Mammary epithelial cell (primary cell): Measurements from ENCODE around the gene C3orf20.

Experiments used
- EZH2 ChIP-seq: IDR thresholded peaks from 2 replicates; pipeline ENCODE4 v1.6.1; 2012; ENCODE audit warnings: low read length, inconsistent platforms, borderline replicate concordance
- TF ChIP-seq, protein P1 (sequence below), 2 donors: IDR thresholded peaks in 1 of 2; conservative IDR thresholded peaks in 1 of 2; 2 replicates each; pipeline ENCODE4 v1.5.1; 2011 to 2012; ENCODE audit warnings: inconsistent platforms in 2 of 2, low read length in 2 of 2, mild to moderate bottlenecking in 2 of 2, control low read depth in 1 of 2, low read depth in 1 of 2; ENCODE audit not compliant: insufficient read depth in 1 of 2; ENCODE audit errors: extremely low read depth in 1 of 2

DNA sequence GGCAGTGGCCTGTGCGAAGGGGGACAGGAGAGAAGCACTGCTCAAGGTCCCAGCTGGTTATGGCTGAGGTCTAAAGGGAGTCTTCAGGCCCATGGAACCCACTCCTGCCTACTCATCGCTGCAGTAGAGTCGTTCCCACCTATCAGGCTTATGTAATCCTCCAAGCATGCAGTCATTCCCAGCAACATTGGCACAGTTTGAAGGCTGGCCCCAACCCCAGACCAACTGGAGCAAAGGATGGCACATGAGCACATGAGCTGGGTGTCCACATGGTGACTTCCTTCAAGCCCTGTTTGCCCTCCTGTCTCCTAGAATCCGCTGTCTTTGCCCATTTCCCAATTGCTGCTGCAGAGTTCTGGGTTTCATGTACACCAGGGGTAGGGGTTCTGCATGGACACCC lies 83.4 kb downstream of the C3orf20 start:
- TF ChIP-seq, protein P1, sequence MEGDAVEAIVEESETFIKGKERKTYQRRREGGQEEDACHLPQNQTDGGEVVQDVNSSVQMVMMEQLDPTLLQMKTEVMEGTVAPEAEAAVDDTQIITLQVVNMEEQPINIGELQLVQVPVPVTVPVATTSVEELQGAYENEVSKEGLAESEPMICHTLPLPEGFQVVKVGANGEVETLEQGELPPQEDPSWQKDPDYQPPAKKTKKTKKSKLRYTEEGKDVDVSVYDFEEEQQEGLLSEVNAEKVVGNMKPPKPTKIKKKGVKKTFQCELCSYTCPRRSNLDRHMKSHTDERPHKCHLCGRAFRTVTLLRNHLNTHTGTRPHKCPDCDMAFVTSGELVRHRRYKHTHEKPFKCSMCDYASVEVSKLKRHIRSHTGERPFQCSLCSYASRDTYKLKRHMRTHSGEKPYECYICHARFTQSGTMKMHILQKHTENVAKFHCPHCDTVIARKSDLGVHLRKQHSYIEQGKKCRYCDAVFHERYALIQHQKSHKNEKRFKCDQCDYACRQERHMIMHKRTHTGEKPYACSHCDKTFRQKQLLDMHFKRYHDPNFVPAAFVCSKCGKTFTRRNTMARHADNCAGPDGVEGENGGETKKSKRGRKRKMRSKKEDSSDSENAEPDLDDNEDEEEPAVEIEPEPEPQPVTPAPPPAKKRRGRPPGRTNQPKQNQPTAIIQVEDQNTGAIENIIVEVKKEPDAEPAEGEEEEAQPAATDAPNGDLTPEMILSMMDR (conservative IDR thresholded peaks at IDR 0.05 in 1 of 2, IDR thresholded peaks at IDR 0.05 in 1 of 2; ENCODE audit: extremely low read depth in 1 of 2, insufficient read depth in 1 of 2, low read depth in 1 of 2, low read length in 2 of 2): no peak
- no peak for TF ChIP-seq EZH2
